Right atrium auricular region (tissue), 2 donors: ENCODE results near the gene KCNA5. TPM values are rescaled to one million over a fixed set of nuclear protein-coding genes. Genes with fewer than 3 reads are reported as not detected.

Experiments
- DNase-seq: peaks from one replicate; pipeline ENCODE4 v3.0.0-alpha.2; 2019; ENCODE audit warnings: low spot score
- H3K27ac ChIP-seq, 2 donors: fragments of 200-600 bp; sonication (generic); 1 replicate in 1 of 2; 2 replicates in 1 of 2; pipeline ENCODE4 v1.5.1; 2016 to 2019
- H3K27me3 ChIP-seq, 2 donors: fragments of 200-600 bp; sonication (generic); one replicate each; pipeline versions ENCODE4 v1.5.1 to v1.6.0; 2017 to 2019
- H3K36me3 ChIP-seq: fragments of 200-600 bp; sonication (generic); one replicate; pipeline ENCODE4 v1.5.1; 2016
- H3K4me1 ChIP-seq, 2 donors: fragments of 200-600 bp; sonication (generic); one replicate each; pipeline versions ENCODE4 v1.5.1 to v1.6.0; 2017 to 2019
- H3K4me3 ChIP-seq, 2 donors: fragments of 200-600 bp; sonication (generic); 1 replicate in 1 of 2; 2 replicates in 1 of 2; pipeline ENCODE4 v1.5.1; 2017 to 2019; ENCODE audit warnings: mild to moderate bottlenecking in 1 of 2, moderate library complexity in 1 of 2
- H3K9me3 ChIP-seq, 2 donors: fragments of 200-600 bp; sonication (generic); one replicate each; pipeline ENCODE4 v1.5.1; 2019
- total RNA-seq, 2 donors: library from RNA; depleted of rRNA; stranded (reverse); fragments of >200 nt; gene quantifications; one replicate each; pipeline ENCODE4 v1.1.0, GENCODE V29; 2016
- TF ChIP-seq, protein P1 (sequence below), 2 donors: fragments of 200-600 bp; sonication (generic); IDR thresholded peaks; one replicate each; pipeline ENCODE4 v1.5.1; 2019; ENCODE audit warnings: antibody characterized with exemption in 2 of 2

Gene KCNA5
- total RNA-seq, 2 donors from 2014 or later: 74.6 to 166 TPM

DNA sequence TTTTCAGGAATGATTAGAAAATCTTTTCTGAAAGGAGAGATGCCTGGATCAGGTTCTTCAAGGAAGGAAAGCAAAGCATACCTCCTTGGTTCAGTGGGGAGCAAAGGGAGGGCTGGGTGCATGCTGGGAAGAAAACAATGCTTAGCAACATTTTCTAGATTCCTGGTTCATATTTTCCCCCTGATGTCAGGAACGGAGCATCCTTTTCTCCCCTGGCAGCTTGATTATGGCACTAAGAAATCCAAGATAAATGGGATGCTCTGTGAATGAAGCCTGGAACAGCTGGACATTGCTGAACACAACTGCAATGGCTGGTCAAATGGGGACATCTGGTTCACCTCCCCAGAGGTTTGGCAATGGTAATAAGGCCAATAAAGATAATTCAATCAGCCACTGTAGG, 50.9 kb downstream of the KCNA5 start:
- Histone ChIP-seq H3K27ac (no peak overlapping the region), H3K4me3 (no peak overlapping the region), H3K4me1 (no peaks in the 10 kb centered on the region), H3K27me3 (no peaks in the 10 kb centered on the region), H3K36me3 (no peaks in the 10 kb centered on the region), H3K9me3 (no peaks in the 10 kb centered on the region)
- TF ChIP-seq, protein P1, sequence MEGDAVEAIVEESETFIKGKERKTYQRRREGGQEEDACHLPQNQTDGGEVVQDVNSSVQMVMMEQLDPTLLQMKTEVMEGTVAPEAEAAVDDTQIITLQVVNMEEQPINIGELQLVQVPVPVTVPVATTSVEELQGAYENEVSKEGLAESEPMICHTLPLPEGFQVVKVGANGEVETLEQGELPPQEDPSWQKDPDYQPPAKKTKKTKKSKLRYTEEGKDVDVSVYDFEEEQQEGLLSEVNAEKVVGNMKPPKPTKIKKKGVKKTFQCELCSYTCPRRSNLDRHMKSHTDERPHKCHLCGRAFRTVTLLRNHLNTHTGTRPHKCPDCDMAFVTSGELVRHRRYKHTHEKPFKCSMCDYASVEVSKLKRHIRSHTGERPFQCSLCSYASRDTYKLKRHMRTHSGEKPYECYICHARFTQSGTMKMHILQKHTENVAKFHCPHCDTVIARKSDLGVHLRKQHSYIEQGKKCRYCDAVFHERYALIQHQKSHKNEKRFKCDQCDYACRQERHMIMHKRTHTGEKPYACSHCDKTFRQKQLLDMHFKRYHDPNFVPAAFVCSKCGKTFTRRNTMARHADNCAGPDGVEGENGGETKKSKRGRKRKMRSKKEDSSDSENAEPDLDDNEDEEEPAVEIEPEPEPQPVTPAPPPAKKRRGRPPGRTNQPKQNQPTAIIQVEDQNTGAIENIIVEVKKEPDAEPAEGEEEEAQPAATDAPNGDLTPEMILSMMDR (IDR thresholded peaks at IDR 0.05): no peak
- no peak for DNase-seq

DNA sequence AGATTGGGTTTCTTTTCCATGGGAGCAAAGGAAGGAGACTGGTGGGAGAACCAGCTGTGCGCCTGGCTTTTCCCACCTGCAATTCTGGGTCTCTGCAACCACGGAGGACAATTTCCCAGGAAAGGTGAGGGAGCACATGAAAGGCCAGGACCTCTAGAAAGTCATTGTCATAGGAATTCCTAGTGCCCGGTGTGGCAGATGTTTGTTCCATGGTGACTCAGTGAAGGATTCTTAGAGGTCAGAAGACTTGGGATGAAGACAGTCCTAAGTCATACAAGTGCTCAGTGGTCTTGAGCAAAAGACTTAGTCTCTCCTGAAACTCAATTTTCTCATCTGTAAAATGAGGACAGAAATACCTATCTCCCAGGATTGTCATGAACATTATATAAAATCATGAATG, 51.3 kb downstream of the KCNA5 start:
- no peak for DNase-seq
- TF ChIP-seq, protein P1 (IDR thresholded peaks at IDR 0.05): no peak
- Histone ChIP-seq H3K27me3 (no peaks in the 10 kb centered on the region), H3K4me1 (no peaks in the 10 kb centered on the region), H3K36me3 (no peaks in the 10 kb centered on the region), H3K27ac (no peak overlapping the region), H3K4me3 (no peak overlapping the region), H3K9me3 (no peaks in the 10 kb centered on the region)

Other genes starting within 250 kb of the KCNA5 start
- gene KCNA1, start 134.0 kb upstream of the KCNA5 start, total RNA-seq: not detected